ENCODE data around the gene CPA4.

DNA sequence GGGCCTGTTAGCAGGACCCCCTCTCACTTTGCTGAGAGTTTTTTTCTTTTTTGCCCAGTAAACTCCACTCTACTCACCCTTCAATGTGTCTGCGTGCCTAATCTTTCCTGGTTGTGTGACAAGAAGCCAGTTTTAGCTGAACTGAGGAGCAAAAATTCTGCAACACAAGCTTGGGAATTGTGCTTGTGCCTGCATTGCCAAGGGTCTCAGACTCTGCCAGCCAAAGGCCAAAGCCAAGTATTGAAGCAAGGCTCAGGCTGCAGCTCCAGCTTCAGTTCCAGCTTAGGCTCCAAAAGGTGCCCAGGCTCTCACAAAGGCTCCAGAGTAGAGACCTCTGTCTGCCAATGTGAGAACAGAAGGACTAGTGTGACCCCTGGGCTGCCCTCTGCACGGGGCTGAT is 30.5 kb upstream of the CPA4 start:
- TF ChIP-seq, protein P1, sequence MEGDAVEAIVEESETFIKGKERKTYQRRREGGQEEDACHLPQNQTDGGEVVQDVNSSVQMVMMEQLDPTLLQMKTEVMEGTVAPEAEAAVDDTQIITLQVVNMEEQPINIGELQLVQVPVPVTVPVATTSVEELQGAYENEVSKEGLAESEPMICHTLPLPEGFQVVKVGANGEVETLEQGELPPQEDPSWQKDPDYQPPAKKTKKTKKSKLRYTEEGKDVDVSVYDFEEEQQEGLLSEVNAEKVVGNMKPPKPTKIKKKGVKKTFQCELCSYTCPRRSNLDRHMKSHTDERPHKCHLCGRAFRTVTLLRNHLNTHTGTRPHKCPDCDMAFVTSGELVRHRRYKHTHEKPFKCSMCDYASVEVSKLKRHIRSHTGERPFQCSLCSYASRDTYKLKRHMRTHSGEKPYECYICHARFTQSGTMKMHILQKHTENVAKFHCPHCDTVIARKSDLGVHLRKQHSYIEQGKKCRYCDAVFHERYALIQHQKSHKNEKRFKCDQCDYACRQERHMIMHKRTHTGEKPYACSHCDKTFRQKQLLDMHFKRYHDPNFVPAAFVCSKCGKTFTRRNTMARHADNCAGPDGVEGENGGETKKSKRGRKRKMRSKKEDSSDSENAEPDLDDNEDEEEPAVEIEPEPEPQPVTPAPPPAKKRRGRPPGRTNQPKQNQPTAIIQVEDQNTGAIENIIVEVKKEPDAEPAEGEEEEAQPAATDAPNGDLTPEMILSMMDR (IDR thresholded peaks at IDR 0.05) = no peak
- TF ChIP-seq ZFX (IDR thresholded peaks at IDR 0.05; ENCODE audit: borderline replicate concordance) = no peak

Data from 22Rv1 (cell line).